Activated naive CD4-positive, alpha-beta T cell (primary cell): Measurements from ENCODE around the gene FBLN2.
"Not testable (repeated sequence)": the region's sequence is repeated elsewhere in the genome, so short reads cannot be mapped to it uniquely, and the experiment has no call there.

Experiments used
- DNase-seq, 4 experiments: peaks; one replicate each; lab custom pipeline; 2025; lab: John Stamatoyannopoulos, UW

Gene FBLN2

DNA sequence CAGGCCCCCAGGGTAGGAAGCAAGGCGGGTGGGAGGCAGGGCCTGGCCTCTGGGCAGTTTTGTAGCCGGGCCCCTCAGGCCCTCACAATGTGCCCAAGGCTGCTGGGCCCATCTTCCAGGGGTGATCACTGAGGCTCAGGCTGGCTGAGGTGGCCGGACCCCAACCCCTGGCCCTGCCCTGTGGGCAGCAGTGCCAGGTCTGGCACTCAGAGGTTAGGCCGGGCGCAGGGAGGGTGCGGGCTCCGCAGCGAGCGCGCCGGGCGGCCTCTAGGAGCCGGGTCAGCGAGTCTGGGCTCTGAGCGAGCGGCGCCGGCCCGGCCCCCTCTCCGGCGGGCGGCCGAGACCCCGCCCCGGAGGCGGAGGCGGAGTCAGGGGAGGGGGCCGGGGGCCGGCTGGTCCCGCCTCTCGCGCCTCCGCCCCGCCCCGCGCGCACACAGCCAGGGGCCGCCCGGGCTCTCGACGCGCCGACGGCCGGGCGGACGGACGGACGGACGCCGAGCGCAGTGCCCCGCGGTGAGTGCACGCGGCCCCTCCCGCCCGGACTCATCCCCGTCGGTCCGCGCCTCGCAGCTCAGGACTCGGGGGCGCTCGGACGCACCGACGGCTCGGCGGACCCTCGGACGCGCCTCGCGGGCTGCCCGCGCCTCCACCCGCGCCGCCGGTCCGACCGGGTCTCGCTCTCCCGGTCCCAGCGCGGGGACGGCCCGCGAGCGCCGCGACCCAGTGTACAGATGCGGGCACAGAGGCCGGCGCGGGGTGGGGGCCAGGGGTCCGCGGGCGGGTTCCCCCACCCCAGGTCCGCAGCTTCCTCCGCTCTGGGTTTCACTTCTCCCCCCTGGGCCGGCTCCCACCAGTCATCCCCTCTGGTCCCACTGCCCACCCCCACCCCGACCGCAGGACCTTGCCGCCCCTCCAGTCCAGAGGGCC is at the start of gene FBLN2:
Gene FBLN2, plus strand, starts transcription at position 430 of the 927 bp plus-strand sequence. CDS start 21,231 bp downstream, outside the sequence.
- peak in 1 of 4 experiments; percentile 10 for DNase-seq

DNA sequence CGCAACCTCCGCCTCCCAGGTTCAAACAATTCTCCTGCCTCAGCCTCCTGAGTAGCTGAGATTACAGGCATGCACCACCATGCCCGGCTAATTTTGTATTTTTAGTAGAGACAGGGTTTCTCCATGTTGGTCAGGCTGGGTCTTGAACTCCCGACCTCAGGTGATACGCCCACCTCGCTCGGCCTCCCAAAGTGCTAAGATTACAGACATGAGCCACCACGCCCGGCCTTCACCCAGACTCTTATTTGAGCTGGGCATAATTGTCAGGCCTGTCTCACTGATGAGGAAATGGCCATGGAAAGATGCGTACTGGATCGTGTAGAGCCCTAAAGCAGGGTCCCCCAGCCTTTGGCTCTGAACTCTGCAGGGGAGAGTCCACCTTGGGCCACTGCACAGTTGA is 49.7 kb upstream of the FBLN2 start:
- not testable (repeated sequence) for DNase-seq

DNA sequence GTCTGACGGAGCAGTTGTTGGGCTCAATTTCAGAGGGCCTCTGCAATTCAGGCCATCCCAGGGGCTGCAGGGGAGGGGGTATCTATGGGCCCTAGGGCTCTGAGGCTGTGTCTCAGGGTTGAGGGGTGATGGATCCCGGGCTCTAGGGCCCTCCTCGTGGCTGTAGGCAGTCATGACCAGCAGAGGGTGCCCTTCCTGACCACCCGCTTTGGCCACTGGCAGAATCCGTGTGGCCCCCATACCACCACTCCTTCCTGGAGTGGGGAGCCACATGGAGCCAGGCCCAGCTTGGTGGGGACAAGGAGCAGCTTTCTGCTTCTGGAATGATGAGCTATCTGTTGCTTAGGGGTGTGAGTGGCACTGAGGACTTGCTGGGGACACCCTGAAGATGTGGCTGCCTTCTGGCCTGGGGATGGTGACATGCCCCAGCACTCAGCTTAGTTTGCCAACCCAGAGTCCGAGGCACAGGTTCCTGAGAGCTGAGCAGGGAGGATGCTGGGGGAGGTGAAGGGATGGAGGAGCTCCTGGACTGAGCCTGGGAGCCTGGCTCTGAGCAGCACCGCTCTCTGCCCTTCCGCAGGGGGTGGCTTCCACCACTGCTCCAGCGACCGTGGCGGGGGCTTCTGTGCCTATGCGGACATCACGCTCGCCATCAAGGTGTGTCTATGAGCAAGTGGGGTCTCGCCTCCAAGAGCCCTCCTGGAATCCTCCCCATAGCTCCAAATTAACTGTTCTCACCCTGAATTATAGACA is 48.6 kb upstream of the FBLN2 start:
- no peak for DNase-seq

DNA sequence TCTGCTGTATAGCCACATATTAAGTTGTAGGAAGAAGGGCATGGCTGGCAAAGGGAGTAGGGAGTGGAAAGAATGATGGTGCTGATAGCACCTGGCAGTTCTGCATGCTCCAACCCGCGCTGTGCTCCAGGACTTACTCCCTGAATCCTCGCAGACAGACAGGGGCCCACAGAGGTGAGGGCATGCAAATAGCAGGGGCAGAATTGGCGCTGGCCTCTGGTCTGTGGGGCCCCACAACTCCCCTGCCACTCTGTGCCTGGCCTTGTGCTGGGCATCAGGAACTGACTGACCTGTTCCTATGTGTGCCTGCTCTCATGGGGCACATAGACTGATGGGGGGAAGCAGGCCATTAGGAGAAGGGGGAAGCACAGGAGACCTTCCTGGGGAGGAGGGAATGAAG is 47.9 kb upstream of the FBLN2 start:
- no peak for DNase-seq

DNA sequence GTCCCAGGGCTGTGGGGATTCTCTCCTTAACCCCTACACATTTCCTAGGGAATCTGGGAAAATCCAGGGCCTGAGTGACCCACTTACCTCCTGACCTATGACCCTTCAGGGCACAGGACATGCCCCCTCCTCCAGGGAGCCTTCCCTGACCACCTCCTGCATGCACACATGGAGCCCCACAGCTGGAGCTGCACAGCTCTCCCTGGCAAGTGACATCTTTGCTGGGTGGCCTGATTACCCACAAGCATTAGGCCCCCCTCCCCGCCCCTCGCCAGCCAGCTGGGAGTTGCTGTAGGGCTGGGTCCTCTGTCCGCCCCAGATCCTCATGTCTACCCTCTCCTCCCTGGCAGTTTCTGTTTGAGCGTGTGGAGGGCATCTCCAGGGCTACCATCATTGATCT is 47.4 kb upstream of the FBLN2 start:
- no peak for DNase-seq

DNA sequence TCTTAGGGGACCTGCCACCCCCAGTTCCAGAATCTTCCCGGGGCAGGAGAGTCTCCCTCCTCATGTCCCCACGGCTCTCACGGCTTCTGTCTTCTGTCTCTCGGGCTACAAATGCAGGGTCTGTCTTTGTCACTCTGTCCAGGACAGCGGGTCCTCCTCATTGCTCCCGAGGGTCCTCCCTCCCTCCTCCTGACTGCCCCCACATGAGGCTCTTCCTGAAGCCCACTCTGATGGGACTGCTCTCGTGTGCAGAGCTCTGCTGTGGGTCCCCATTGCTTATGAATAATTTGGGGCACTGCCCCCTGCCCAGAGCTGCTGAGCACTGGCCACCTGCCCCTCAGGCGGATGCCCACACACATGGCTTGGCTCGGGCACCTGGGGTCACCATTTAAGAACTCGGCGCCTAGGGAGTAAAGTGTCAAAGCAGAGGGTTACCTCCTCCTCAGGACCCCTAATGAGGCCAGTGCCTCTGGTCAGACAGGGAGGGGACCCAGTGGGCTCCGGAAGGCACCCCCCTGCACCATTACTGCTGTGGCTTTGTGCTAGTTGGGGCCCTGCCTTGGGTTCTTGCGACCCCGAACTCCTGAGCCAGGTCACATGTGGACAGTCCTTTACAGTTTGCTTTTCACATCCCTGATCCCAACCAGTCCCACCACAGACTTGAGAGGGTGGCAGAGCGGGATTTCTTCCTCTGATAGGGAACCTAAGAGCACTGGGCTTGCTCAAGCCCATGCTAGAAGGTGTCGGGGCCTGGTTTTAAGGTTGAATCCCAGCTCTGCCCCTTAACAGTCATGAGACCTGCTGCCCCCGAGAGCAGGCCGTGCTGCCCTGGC is 46.8 kb upstream of the FBLN2 start:
- no peak for DNase-seq

DNA sequence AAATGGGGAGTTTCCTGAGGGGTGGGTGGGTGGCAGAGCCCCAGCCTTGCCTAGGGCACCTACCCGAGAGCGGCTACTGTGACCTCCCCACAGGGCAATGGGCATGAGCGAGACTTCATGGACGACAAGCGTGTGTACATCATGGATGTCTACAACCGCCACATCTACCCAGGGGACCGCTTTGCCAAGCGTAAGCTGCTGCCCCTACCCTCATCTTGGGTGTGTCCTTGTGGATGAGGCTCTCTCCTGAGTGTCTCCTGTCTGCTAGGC is 46.2 kb upstream of the FBLN2 start:
- DNase-seq = no peak

DNA sequence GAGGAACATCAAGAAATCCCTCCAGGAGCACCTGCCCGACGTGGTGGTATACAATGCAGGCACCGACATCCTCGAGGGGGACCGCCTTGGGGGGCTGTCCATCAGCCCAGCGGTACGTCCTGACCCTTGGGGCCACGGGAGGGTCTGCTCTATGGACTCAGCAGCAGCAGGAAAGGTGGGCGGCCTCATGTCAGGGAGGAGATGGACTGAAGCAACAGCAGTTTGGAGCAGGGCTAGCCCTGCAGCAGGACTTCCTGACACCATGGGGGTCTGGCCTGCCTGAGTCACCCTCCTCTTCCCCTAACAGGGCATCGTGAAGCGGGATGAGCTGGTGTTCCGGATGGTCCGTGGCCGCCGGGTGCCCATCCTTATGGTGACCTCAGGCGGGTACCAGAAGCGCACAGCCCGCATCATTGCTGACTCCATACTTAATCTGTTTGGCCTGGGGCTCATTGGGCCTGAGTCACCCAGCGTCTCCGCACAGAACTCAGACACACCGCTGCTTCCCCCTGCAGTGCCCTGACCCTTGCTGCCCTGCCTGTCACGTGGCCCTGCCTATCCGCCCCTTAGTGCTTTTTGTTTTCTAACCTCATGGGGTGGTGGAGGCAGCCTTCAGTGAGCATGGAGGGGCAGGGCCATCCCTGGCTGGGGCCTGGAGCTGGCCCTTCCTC is 44.6 kb upstream of the FBLN2 start:
- no peak for DNase-seq

DNA sequence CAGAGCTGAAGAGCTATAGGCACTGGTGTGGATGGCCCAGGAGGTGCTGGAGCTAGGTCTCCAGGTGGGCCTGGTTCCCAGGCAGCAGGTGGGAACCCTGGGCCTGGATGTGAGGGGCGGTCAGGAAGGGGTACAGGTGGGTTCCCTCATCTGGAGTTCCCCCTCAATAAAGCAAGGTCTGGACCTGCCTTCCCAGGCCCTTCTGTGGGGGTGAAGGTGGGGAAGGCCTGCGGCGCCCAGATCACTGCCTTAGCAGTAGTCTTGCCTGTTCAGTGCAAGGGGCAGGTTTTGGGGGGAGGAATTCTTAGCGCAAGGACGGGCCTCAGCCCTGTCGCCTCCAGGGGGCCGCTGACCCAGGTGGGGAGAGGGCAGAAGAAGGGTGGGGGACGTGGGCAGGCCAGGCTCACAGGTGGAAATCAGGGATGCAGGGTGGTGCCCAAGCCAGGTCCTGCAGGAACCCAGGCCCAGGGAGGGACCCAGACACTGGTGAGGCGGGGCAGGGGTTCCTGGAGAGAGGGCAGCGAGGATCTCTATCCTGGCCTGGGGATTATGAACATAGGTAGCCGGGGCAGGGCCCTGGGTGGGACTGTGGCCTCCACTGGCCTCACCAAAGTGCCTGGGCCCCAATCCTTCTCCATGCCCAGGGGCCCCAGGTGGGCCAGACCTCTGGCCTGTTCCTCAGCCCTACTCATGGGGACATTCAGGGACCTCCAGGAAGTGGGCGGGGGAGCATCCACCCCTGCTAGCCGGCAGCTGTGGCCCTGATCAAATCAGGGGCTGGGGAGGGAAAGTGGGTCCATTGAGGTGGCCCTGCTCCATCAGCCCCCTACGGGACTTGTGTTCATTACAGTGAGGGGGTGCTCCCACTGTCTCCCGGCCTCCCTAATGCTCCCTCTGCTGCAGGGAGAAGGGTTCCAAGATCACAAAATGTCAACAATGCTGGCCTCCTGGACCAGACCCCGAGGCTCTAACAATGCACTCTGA is 43.5 kb upstream of the FBLN2 start:
- no peak for DNase-seq

DNA sequence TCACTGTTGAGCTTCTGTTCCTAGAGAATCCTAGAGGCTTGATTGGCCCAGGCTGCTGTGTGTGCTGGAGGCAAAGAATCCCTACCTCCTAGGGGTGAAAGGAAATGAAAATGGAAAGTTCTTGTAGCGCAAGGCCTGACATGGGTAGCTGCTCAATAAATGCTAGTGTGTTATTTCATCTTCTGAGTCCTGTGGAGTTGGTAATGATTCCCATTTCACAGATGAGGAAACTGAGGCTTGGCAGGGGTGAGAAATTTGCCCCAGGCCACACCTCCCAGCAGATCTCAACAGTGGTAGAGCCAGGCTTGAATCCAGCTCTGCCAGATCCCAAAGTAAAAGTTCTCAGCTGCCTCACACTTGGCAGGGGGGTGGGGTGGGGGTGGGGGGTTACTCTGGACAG is 42.7 kb upstream of the FBLN2 start:
- no peak for DNase-seq

DNA sequence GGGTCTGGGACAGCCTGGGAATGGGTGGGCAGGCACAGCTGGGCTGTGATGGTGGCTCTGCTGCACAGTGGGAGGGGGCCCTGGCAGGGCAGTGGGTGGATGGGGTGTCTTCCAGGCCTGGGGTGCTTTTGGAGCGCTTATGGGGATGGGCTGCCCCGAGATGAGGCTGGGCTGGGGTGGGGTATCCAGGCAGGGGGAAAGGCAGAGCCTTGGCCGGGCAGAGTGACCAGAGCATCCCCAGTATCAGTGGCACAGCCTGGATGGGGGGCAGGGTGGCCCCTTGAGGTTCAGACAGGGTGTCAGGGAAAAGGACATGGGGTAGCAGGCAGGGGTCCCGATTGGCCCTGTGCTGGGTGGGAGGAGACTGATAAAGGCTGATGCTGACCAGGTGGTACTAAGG is 42.2 kb upstream of the FBLN2 start:
- DNase-seq = no peak

DNA sequence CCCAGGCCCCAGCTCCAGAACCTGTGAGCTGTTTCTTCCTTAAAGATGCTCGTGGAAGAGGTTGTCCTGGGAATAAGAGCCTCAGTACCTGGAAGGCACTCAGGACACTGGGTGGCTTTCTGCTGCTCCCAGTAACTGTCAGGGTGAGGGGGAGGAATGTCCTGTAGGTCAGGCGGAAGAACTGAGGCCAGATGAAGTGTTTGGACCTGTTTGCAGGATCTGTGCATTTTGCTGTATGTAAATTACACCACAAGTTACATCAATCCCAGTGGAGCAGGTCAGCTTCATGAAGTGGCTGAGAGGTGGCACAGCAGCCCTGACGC is 41.7 kb upstream of the FBLN2 start:
- no peak for DNase-seq

DNA sequence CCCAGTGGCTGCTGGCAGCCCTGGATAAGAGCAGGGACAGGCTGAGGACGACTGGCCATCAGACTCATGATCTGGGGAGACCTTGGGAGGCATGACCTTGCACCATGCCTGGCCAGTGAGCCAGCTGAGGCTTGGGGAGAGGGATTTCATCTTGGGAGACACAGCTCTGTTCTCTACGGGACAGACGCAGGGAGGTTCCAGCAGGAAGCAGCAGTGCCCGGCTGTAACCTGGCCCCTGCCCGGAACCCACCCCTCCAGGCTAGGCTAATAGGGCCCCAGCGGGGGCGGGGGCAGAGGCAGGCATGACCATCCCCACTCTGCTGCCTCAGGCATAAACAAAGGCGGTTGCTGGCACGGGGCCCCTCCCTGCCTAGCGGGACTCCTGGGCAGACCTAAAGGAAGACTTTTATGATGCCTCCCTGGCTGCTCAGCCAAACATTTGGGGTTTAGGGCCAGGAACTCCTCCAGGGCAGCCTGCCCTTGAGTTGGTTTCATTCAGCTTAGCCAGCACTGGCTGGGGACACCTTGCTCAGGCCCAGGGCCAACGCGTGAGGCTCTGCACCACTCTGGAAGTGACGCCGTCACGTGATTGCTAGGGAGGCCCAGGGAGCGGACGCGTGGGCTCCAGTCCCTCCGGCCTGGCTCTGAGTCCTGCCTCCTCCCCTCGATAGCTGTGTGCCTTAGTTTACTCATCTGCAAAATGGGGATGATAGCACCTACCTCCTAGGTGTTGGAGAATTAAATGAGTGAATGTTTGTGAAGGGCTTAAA is 41.2 kb upstream of the FBLN2 start:
- DNase-seq = no peak

DNA sequence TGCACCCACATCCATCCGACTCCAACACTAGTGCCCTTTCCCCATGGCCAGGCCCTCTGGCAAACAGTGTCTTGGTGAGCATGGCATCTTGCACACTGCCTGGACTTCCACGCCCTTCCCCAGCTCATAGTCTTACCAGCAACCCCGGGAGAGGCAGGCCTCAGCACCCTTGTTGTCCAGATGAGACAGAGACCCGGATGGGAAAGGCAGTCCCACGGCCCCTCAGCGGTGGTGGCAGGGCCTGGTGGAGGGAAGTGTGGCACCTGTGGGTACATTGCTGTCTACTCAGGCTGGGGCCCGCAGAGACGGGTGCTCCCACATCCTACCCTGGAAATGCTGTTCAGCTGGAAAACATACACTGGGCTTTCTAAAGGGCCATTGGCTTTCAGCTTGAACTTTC is 40.4 kb upstream of the FBLN2 start:
- no peak for DNase-seq

DNA sequence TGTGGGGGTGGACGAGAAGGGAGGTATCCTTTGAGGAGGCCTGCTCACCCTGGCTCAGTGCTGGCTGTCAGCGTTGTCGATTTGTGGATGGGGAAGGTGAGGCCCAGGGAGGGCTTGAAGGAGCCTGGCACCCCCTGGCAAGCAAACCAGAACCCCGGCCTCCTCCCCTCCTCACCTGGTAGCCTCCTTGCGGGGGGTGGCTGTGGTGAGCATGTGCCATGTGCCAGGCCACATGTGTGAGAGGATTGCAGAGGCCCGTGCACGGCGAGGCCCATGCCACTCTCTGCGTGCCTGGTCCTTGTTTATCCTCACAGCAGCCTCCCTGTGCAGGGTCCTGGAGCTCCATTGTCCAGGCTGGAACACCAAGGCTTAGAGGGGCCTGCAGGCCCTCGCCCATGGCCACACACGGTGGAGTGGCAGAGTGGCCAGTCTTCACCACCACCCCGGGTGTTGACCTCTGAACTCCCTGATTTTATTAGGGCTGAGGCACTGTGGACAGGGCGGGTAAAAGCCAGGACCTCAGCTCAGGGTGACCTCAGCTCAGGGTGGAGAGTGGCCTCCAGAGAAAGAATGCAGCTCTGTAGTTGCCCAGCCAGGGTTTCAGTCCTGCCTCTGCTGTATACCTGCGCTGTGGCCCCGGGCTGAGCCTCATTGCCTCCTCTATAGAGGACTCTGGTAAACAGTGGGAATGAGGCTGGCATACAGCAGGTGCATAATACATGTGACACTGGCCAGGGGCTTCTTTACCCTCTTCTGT is 39.7 kb upstream of the FBLN2 start:
- DNase-seq = no peak

DNA sequence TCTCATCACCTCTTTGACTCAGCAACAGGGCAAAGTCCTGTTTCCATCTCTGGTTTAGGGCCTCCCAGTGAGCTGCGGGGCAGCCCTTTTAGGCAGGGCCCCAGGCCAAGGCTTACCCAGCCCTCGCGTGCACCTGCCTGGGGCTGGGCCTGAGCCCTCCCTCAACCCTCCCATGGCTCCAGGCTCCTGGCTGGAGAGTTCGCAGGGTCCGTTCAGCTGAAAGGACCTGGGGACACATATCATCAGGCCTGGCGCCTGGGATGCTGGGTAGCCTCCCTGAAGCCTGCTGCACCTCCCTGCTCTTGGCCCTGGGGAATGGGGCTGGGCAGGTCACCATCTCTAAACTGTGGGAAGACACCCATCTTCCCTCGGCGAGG is 39.1 kb upstream of the FBLN2 start:
- no peak for DNase-seq

DNA sequence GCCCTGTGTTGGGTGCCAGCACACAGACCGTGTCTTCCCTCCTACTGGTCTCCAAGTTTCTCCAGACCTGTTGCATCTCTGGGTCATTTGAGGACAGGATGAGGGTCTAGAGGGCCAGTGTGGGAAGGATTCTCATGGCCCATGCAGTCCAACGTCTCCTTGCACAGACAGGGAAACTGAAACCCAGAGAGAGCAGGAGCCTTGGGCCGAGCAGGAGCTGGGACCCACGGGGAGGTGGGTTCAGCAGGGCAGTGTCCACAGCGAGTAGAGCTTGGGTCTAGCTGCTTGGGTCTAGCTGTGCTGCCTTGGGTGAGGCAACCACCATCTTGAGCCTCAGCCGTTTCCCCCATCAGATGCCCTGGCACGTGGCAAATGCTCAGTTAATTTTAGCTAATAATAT is 36.5 kb upstream of the FBLN2 start:
- no peak for DNase-seq

DNA sequence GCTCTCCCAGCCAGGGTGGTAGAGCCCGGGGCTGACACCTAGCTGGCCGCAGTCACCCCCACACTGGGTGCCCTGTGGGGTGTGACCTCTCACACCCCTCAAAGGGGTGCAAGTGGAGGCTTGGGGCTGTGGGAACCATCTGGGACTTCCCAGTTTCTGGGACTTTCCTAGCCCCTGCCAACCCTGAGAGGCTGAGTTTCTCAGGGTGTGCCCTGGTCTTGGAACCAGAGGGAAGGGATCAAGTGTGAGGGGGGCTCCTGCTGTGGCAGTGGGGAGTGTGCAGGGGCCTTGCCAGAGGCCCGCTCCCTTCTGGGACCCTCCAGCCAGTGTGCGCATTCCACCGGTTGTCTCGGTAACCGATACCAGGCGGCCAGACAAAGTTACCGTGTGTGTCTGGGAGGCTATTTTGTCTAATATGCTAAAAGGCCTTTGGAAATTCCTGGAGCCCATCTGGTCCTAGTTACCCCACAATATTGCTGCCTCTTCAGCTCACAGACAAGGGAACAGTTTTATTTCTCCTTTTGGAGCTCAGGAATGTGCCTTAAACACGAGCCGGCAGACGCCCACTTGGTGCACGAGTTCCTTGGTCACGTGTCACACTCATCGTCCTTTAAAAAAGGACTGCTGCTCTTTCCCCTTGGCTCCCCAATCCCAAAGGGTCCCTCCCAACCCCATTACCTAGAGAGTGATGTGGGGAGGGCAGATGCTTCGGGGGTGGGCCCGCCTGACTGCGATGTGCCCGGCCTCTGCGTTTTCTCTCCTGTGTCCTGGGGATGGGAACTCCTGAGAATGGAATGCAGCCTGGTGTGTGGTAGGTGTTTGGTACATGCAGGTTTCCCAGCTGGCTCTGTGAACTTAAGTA is 35.6 kb upstream of the FBLN2 start:
- DNase-seq = no peak
